Activated CD8-positive, alpha-beta memory T cell treated with anti-CD3 and anti-CD28 coated beads for 1 hour (primary cell): ENCODE results near the gene RNF130.
"Not testable (repeated sequence)": the region's sequence is repeated elsewhere in the genome, so short reads cannot be mapped to it uniquely, and the experiment has no call there.

ENCODE experiments used
- DNase-seq, 2 donors: peaks; one replicate each; pipeline ENCODE4 v3.0.0-alpha.2; 2020; ENCODE audit warnings: low read depth in 1 of 2; ENCODE audit errors: extremely low read depth in 1 of 2

Gene RNF130

GRCh38 chr5:179980767-179981166 lies 90.8 kb downstream of the RNF130 start:
- no peak for DNase-seq

DNA sequence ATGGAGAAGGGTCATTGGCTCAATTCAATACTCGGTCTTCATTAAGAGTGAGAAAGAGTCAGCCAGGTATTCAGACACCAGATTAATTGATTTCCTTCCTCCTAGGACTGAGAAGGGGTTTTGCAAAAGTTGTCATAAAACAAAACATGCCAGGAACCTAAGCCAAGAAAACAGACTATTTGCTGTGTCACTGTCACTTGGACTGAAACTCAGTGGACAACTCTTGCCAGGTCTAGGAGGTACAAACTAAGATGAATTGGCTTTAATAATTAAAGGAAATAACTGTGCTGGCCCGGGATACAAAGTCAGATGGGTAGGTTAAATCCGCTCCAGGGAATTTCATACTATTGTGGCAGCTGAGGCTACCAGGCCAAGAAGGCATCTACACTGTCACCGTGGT lies 92.8 kb downstream of the RNF130 start:
- DNase-seq: no peak

DNA sequence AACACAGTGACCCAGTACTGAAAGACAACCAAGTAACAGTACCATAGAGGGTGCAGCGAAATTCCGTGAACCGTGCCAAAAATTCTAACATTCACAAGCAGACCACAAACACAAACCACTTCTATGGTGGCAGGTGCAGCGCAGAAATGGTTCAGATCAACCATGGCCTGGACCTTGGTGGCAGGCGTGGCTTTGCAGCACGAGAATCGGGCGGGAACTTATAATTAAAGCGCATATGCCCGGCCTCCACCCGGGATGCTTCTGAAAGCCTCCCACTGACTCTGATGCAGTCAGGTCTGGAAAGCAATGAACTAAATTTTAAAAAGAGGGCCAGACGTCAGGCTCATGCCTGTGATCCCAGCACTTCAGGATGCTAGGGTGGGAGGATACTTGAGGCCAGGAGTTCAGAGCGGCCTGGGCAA lies 95.8 kb downstream of the RNF130 start:
- no peak for DNase-seq

GRCh38 chr5:179974946-179975712 lies 96.4 kb downstream of the RNF130 start:
- DNase-seq: no peak

- DNase-seq: no peak
Measured at GRCh38 chr5:179974246-179974945, 97.2 kb downstream of the RNF130 start.

DNA sequence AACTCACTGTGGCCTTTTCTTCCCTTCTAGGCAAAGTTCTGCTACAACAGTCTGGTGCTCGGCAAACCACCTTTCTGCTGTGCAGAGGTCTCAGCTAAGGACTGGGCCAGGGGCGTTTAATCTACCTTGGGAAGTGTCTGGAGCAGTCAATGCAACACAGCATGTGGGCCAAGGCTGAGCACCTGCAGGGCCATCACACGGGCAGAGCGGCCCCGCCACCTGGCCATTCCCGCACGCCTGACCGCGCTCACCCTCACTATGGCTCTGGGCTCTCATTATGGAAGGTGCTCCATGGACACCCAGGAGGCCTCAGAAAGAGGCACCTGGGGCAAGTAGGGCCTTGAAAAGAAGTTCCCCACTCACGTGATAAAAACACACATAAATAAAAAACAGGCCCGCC lies 98.2 kb downstream of the RNF130 start:
- DNase-seq: no peak

DNA sequence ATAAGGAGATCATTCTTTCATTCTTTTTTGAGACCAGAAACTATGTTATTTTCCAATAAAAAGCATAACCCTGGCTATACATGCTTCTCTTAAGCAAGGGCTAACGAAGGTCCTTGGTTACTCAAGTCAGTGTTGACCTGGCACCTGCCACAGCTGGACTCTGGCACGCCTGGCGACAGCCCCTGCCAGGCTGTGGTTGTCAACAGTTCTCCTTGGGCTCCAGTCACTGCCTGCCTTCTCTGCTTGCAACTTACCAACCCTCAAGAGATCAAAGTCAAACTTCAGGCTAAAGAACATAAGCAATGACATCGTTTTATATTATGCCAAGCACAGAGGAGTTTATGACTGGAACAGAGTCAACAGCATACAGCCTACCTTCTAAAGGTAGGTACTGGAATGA lies 102.4 kb downstream of the RNF130 start:
- no peak for DNase-seq

DNA sequence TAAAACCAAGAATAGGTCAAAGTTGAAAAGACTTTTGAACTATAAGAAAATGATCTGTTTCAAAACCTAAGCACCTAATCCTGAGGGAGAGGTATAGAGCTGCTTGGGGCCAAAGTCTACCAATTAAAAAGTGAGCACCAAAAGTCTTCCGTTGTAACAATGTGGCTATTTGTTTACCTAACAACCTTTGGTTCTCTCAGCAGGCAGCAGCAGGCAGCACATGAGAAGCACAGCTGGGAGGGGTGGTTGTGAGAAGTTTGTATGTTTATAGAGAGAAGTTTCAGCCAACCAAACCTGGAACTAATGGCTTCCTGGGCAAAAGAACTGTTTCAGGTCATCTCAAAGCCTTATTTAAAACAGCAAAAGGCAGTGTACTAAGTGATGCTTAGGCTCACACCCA lies 104.1 kb downstream of the RNF130 start:
- no peak for DNase-seq

GRCh38 chr5:179964015-179964414 lies 107.5 kb downstream of the RNF130 start:
- DNase-seq: no peak

GRCh38 chr5:179963375-179963774 lies 108.2 kb downstream of the RNF130 start:
- no peak for DNase-seq

GRCh38 chr5:179960204-179960831 lies 111.2 kb downstream of the RNF130 start:
- no peak for DNase-seq

GRCh38 chr5:179959641-179960040 lies 111.9 kb downstream of the RNF130 start:
- DNase-seq: no peak

GRCh38 chr5:179959118-179959517 lies 112.4 kb downstream of the RNF130 start:
- DNase-seq: not testable (repeated sequence)

- no peak for DNase-seq
Measured at GRCh38 chr5:179955630-179956029, 115.9 kb downstream of the RNF130 start.

DNA sequence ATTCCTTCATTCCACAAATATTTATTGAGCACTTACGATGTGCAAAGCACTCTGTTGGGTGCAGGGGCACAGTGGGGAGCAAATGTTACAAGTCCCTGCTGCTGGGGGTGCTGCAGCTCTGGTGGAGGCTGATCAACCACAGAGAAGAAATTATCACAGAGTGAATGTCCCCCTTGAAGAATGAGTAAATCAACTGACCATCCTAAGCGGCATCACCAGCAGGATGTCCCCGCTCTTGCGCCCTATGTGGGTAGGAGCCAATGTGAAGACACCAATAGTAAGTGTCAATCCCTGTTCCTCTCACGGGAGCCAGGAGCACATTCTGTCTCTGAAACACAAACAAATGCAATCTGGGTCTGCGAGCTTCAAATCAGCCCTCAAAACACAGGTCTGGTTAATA lies 116.5 kb downstream of the RNF130 start:
- no peak for DNase-seq

DNA sequence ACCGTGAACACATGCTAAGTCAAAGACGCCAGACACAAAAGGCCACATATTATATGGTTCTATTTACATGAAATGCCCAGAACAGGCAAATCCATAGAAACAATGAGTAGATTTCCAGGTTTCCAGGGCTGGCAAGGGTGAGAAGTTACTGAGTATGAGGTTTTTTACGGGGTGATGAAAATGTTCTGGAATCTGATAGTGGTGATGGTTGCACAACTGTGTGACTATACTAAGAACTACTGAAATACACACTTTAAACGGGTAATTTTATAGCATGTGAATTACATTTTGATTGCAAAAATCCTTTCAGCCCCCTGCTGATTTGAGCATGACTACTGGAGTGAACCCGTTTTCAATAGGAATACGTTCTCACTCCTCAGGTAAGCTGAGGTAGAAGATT lies 117.1 kb downstream of the RNF130 start:
- DNase-seq: no peak

DNA sequence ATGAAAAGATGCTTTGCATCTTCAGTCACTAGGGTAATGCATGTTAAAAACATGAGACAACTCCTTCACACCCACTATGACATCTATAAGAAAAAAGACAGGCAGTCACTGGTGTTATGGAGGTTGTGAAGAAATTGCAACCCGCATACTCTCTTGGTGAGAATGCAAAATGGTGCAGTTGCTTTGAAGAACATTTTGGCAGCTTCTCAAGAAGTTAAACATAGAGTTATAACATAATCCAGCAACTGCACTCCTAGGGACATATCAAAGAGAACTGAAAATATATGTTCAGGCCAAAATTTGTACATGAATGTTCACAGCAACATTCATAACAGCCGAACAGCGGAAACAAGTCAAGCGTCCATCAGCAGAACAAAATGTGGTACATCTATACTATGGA lies 117.6 kb downstream of the RNF130 start:
- DNase-seq: no peak

- DNase-seq: no peak
Measured at GRCh38 chr5:179936976-179937681, 134.4 kb downstream of the RNF130 start.

GRCh38 chr5:179930788-179931473 lies 140.6 kb downstream of the RNF130 start:
- no peak for DNase-seq

GRCh38 chr5:179927824-179928223 lies 143.7 kb downstream of the RNF130 start:
- DNase-seq: no peak

GRCh38 chr5:179926657-179927056 lies 144.9 kb downstream of the RNF130 start:
- no peak for DNase-seq
